Measurements from ENCODE around the gene CACNA1B.

Gene CACNA1B

GRCh38 chr9:137969008-137969407, 91.4 kb downstream of the CACNA1B start:
- DNase-seq = no peak

GRCh38 chr9:137969685-137970084, 92.1 kb downstream of the CACNA1B start:
- DNase-seq = no peak

- DNase-seq = no peak
These were observed 92.5 kb downstream of the CACNA1B start for GRCh38 chr9:137970098-137970497.

DNA sequence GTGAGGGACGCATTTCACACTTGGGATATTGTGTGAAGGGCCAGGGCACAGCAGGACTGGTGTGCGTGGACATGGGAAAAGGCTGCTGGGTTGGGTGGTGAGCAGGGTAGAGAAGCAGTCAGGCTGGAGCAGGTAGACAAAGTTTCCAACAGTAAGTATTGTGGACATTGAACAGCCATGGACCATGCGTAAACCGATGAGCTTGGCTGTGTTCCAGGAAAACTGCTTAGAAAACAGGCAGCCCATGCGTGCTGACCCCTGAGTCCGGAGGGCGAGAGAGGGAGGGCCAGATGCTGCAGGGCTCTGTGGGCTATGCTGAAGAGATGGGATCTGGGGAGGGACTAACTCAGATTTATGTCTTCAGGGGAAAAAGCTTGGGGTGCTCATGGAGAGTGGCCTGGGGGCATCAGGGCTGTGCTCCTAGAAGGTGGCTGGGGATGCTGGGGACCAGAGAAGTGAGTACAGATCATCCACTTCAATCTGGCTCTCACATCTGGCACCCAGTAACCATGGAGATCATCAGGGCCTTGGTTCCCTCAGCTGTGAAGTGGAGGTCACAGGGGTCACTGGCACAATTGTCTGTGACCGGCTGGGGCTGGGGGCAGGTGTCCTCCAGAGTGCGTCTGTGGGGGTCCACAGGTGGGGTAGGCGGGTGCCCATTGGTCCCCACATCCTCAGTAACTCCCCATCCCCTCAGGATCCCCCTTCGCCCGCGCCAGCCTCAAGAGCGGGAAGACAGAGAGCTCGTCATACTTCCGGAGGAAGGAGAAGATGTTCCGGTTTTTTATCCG, 93.3 kb downstream of the CACNA1B start:
- DNase-seq = no peak

DNA sequence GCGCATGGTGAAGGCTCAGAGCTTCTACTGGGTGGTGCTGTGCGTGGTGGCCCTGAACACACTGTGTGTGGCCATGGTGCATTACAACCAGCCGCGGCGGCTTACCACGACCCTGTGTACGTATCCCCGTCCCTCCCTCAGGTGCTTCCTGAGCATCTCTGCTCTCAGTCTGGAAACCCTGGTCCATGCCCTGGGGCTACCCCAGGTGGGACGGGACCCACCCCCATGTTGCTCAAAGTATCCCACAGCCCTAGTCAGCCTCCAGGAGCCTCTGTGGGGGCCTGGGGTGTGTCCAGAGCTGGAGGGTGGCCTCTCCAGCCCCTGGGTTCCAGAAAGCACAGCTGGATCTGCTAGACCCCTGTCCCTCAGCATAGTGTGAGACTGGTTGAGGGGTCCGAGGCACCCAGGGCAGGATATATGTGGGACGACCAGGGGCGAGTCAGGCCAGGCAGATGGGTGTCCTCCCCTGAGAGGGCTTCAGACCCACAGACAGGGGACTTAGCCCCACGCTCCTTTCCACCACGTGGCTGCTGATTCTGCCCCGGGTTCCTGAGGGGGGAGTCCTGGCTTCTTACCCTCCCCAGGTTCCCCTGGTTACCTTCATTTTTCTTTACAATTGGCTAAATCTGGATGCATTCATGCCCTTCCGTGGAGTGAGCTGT, 94.0 kb downstream of the CACNA1B start:
- no peak for DNase-seq

GRCh38 chr9:137972355-137972987, 94.9 kb downstream of the CACNA1B start:
- no peak for DNase-seq

DNA sequence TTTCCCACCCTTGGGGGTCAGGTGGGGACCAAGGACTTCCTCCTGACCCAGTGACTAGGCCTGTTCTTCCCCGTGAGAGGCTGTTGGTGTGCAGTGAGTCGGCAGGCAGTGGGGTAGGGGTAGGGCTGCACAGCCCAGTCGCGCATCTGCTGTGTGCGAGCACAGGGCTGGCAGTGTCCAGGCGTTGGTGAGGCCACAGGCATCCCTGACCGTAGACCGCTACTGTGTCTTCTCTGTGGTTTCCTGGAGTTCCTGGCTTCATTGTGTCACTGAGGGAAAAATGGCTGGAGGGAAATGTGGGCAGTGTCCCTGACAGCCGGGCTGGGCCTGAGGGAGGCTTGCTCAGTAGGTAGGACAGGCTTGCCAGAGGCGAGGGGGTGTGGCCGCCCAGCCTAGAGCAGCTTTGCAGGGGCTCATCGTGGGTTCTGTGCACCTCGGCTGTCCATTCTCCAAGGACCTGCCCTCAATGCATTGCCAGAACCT, 95.4 kb downstream of the CACNA1B start:
- DNase-seq = no peak

DNA sequence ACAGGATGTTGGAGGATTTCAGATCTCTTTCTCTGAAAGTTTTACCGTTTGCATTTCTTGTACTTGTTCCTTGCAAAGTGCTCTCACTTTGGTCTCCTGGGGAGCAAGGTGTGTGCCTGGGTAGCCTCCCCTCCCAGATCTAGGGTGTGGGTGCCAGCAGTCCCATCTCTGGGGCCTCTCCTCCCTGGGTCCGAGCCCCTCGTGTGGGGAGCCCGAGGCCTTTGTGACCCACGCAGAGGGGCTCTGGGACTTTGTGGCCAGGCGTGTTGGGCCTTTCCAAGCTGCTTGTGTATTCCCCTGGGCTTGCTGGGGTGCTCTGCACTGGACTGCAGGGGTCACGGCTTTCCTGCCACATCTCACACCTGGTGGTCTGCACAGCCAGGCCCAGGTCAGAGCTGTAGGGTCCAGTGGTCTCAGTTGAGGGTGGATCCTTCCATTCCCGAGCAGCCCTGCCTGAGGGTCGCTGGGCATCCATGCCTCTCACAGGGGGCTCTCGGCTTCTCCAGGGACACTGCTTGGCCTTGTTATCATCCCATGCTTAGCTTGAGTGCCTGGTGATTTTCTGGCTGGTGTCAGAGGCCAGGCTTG, 96.3 kb downstream of the CACNA1B start:
- no peak for DNase-seq

- DNase-seq = no peak
These were observed 97.4 kb downstream of the CACNA1B start for GRCh38 chr9:137974746-137975526.

DNA sequence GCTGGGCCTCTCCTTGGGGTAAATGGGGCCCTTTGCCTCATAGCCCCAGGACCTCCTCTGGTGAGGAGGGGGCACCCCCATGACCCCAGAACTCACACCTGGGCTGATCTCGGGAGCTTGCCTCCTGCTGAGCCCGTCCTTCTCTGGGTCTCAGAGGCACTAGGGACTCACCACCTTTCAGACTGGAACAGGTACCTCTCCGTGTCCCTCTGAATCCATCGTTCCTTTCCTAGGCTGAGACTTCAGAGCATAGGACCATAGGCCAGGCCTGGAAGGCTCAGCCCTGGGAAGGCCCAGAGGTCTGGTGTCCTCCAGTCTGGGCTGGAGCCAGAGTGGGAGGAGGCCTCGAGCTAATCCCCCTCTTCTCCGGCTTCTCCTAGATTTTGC, 97.9 kb downstream of the CACNA1B start:
- no peak for DNase-seq

DNA sequence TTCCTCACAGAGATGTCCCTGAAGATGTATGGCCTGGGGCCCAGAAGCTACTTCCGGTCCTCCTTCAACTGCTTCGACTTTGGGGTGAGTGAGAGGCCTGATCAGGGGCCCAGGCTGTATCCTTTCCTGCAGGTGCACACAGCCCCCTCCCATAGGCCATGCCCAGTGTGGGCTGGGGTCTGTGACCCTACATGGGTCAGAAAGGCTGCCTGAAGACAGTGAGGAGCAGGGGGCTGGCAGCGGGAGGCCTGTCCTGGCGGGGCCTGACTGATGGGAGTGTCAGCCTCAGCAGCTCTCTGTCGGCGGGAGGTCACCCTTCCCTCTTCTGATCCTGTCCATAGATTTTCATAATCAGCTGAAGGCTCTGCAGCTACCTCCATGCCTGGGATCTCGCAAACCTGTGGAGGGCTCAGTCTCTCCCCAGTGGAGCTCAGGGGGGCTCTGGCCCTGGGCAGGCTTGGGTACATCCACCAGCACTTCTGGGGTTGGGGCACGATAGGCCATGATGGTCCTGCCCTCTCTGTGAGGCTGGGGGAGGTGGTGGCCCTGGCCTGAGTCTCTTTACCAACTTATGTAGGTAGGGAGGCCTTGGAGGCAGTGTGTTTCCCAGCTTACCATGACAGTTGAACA, 98.5 kb downstream of the CACNA1B start:
- no peak for DNase-seq

DNA sequence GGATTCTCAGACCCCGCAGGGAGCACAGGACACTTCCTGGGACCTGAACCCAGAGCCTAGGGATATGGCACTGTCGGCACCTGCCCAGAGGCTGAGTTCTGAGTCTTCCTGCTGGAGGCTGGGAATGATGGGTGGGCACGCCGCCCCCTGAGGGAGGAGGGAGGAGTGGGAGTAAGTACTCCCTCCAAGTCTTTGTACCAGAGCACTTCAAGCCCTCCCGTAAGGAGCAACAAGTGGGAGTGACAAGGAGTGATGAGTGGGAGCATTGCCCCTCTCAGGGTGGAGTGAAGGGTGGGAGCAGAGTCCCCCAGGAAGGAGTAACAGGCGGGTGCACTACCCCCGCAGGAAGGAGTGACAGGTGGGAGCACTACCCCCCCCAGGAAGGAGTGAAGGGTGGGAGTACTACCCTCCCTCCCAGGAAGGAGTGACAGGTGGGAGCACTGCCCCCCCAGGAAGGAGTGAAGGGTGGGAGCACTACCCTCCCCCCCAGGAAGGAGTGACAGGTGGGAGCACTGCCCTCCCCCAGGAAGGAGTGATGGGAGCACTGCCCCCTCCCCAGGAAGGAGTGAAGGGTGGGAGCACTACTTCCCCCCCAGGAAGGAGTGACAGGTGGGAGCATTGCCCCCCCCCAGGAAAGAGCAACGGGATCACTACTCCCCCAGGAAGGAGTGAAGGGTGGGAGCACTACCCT, 100.1 kb downstream of the CACNA1B start:
- DNase-seq = no peak

- no peak for DNase-seq
These were observed 100.7 kb downstream of the CACNA1B start for GRCh38 chr9:137978262-137978714.

DNA sequence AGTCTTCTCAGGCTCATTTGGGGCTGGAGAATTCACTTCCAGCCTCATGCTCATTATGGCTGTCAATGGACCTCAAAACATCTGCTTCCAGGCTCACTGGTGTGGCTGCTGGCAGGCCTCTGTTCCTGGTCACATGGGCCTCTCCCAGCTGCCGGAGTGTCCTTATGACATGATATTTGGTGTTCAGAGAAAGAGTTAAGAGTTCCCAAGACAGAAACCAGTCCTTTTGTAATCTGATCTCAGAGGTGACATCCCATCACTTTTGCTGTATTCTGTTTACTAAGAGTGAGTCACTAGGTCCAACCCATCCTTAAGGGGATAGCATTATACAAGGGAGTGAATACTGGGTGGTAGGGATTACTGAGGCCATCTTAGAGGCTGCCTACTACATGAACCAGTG, 104.6 kb downstream of the CACNA1B start:
- DNase-seq = no peak

DNA sequence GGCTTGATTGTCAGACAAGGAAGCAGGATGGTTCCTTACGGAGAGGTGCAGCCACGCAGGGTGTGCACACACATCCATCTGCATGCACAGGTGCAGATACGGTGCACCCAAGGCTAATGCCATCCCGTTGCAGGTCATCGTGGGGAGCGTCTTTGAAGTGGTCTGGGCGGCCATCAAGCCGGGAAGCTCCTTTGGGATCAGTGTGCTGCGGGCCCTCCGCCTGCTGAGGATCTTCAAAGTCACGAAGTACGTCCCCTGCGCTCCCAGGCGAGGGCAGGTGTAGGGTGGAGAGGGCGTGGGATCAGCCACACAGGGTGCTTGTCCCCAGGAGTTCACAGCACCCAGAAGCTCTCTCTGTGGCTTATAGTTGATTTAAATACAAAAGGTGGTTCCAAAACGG, 106.4 kb downstream of the CACNA1B start:
- DNase-seq = no peak

DNA sequence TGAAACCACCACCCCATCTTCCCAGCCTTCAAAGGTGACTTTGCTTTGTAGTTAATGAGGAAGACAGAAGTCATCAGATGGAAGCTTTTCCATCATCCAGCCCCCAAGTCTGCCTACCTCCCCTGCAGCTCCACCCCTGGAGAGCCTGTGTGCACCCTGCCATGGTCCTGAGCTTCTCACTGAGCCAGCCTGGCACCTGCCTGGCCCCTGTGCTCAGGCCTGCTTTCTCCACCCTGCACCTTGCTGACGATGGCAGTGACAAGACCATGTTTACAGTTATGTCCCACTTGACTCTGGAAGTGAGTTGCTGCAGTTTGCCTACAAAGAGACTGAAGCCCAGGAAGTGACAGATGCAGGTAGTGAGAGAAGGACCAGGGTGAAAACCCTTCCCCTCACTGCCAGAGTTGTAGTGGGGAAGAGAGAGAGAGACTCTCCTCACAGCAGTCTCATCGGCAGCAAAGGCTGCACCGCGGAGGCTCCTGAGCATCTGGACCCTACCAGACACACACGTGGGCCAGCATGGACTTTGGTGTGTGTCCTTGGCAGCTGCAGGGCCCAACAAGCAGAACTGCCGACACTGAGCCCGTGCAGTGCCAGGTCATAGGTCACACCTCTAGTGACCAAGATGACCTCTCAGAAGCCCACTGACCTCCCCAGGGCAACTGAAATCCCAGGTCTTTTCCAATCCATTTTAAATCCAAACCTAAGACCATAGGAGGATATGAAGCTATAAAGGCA, 107.1 kb downstream of the CACNA1B start:
- DNase-seq = no peak

DNA sequence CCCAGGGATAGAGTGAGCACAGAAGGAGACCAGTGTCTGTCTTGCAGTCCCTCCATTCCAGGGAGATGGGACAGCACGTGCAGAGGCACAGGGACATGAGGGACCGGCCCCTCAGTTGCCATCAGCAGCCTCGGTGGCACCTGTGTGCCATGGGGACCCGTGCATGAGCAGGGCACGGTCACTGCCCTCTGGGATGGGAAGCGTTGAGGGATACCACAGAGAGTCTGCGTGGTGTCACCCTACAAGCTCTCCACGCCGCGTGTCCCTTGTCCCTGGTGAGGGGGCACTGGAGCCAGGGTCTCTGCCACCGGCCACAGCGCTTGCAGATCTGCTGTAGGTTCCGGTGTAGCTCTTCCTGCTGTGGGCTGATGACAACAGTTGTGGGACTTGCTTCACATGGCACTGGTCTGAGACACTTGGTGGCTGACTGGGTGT, 108.1 kb downstream of the CACNA1B start:
- DNase-seq = no peak

DNA sequence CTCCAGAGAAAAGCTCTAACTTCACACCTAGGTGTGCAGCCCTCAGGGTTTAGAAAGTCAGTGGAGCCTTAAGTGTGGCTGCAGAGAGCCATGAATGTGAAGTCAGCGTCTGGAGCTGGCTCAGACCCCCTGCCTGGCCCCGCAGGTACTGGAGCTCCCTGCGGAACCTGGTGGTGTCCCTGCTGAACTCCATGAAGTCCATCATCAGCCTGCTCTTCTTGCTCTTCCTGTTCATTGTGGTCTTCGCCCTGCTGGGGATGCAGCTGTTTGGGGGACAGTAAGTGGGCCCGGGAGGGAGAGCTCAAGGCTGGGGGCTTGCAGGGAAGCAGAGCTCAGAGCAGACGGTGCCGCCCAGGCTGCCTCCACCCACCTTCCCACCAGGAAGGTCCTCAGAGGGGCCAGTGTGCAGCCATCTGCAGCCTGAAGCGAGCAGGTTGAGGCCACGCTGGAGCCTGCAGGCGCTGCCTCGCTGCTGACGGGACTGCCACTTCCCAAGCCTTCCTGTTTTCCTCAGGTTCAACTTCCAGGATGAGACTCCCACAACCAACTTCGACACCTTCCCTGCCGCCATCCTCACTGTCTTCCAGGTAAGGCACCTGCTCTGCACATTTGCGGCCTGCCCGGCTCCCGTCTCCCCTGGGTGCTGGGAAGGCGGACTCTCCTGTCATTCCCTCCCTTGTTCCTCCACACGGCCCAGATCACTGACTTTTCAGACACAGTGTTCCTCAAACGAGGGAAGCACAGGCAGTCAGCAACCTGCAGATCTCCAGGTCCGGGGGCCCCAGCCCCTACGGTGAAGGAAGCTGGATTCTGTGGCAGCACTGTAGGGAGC, 108.9 kb downstream of the CACNA1B start:
- DNase-seq = no peak

GRCh38 chr9:137987244-137988030, 109.9 kb downstream of the CACNA1B start:
- DNase-seq = no peak
